ENCODE measurements around the gene ASCL4.

The ASCL4 gene

GRCh38 chr12:107735763-107736162 lies 38.7 kb upstream of the ASCL4 start:
- H4K20me1 ChIP-seq (ENCODE audit: insufficient read depth, low read length): no peaks in the 10 kb centered on the region
- no peak for DNase-seq
- H3K27me3 ChIP-seq (replicated peaks; ENCODE audit: insufficient read depth, low read length): no peaks in the 10 kb centered on the region
- TF ChIP-seq EZH2 (optimal IDR thresholded peaks at IDR 0.05; ENCODE audit: low read depth, low read length) (no peak), EZH2phosphoT487 (IDR thresholded peaks at IDR 0.05; ENCODE audit: low read length) (no peak)
- H3K9me2 ChIP-seq (replicated peaks; ENCODE audit: insufficient read depth, low read length): no peaks in the 10 kb centered on the region
- no peaks in the 10 kb centered on the region for H3K79me2 ChIP-seq (ENCODE audit: low read length)
- peaks cover 1% of the 10 kb centered on the region; the same call in 1 of the 2 replicates for H3K36me3 ChIP-seq (replicated peaks; ENCODE audit: insufficient read depth, low read length)
- H3K9ac ChIP-seq (ENCODE audit: low read length): no peak overlapping the region
- H3K27ac ChIP-seq (ENCODE audit: low read length): no peak overlapping the region
- H3K9me3 ChIP-seq (replicated peaks; ENCODE audit: insufficient read depth, low read length): no peaks in the 10 kb centered on the region
- H3F3A ChIP-seq (ENCODE audit: insufficient read depth, low read length): no peaks in the 10 kb centered on the region
- H3K4me3 ChIP-seq (ENCODE audit: low read length): no peak overlapping the region
- no peak overlapping the region for H3K4me2 ChIP-seq (ENCODE audit: low read depth, low read length)
- H2AFZ ChIP-seq (ENCODE audit: low read length): no peak overlapping the region
- H3K4me1 ChIP-seq (ENCODE audit: low read length): peaks cover 5% of the 10 kb centered on the region; the same call in 1 of the 2 replicates

DNA sequence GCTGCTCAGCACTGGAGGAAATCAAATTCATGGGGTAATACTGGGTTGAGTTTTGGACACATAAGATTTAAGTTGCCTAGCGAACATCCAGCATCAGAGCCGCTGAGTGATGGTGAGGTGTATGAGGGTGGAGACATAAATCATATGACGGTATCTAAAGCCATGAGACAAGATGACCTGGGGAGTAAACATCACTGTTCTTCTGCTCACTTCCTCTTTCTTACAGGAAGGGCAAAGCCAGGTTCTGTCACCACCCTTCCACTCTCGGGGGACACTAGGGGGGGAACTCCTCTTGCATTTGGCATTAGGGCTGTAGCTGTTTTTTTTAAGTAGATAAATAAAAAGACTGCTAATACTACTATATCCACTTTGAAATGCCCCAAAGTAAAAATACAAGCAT lies 37.6 kb upstream of the ASCL4 start:
- no peaks in the 10 kb centered on the region for H3K9me2 ChIP-seq (replicated peaks; ENCODE audit: insufficient read depth, low read length)
- no peak for TF ChIP-seq EZH2phosphoT487 (IDR thresholded peaks at IDR 0.05; ENCODE audit: low read length)
- TF ChIP-seq, protein P1, sequence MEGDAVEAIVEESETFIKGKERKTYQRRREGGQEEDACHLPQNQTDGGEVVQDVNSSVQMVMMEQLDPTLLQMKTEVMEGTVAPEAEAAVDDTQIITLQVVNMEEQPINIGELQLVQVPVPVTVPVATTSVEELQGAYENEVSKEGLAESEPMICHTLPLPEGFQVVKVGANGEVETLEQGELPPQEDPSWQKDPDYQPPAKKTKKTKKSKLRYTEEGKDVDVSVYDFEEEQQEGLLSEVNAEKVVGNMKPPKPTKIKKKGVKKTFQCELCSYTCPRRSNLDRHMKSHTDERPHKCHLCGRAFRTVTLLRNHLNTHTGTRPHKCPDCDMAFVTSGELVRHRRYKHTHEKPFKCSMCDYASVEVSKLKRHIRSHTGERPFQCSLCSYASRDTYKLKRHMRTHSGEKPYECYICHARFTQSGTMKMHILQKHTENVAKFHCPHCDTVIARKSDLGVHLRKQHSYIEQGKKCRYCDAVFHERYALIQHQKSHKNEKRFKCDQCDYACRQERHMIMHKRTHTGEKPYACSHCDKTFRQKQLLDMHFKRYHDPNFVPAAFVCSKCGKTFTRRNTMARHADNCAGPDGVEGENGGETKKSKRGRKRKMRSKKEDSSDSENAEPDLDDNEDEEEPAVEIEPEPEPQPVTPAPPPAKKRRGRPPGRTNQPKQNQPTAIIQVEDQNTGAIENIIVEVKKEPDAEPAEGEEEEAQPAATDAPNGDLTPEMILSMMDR (IDR thresholded peaks at IDR 0.05; ENCODE audit: low read length): peak; percentile 22; the same call in 1 of the 2 replicates
- TF ChIP-seq EZH2 (optimal IDR thresholded peaks at IDR 0.05; ENCODE audit: low read depth, low read length): no peak
- H3K9me3 ChIP-seq (replicated peaks; ENCODE audit: insufficient read depth, low read length): no peaks in the 10 kb centered on the region
- H3K4me2 ChIP-seq (ENCODE audit: low read depth, low read length): no peak overlapping the region
- peak; percentile 7 for DNase-seq
- peaks cover 2% of the 10 kb centered on the region; the same call in 1 of the 2 replicates for H3K36me3 ChIP-seq (replicated peaks; ENCODE audit: insufficient read depth, low read length)
- no peak overlapping the region for H3K9ac ChIP-seq (ENCODE audit: low read length)
- peaks cover 5% of the 10 kb centered on the region; the same call in 1 of the 2 replicates for H3K4me1 ChIP-seq (ENCODE audit: low read length)
- H3K27ac ChIP-seq (ENCODE audit: low read length): peak overlapping the region; percentile 22; the same call in 1 of the 2 replicates
- H3K4me3 ChIP-seq (ENCODE audit: low read length): no peak overlapping the region
- H3K79me2 ChIP-seq (ENCODE audit: low read length): no peaks in the 10 kb centered on the region
- no peaks in the 10 kb centered on the region for H3F3A ChIP-seq (ENCODE audit: insufficient read depth, low read length)
- H4K20me1 ChIP-seq (ENCODE audit: insufficient read depth, low read length): no peaks in the 10 kb centered on the region
- no peak overlapping the region for H2AFZ ChIP-seq (ENCODE audit: low read length)
- H3K27me3 ChIP-seq (replicated peaks; ENCODE audit: insufficient read depth, low read length): no peaks in the 10 kb centered on the region

- no peak for DNase-seq
- TF ChIP-seq EZH2phosphoT487 (IDR thresholded peaks at IDR 0.05; ENCODE audit: low read length) (no peak), EZH2 (optimal IDR thresholded peaks at IDR 0.05; ENCODE audit: low read depth, low read length) (no peak)
- TF ChIP-seq, protein P1 (IDR thresholded peaks at IDR 0.05; ENCODE audit: low read length): no peak
- Histone ChIP-seq H3K4me1 (ENCODE audit: low read length) (peaks cover 7% of the 10 kb centered on the region), H3K4me2 (ENCODE audit: low read depth, low read length) (no peak overlapping the region), H3K79me2 (ENCODE audit: low read length) (peaks cover 22% of the 10 kb centered on the region), H3K9me3 (replicated peaks; ENCODE audit: insufficient read depth, low read length) (no peaks in the 10 kb centered on the region), H3K27me3 (replicated peaks; ENCODE audit: insufficient read depth, low read length) (no peaks in the 10 kb centered on the region), H4K20me1 (ENCODE audit: insufficient read depth, low read length) (no peaks in the 10 kb centered on the region), H3K27ac (ENCODE audit: low read length) (no peak overlapping the region), H3K36me3 (replicated peaks; ENCODE audit: insufficient read depth, low read length) (peaks cover 16% of the 10 kb centered on the region), H3K9ac (ENCODE audit: low read length) (no peak overlapping the region), H3F3A (ENCODE audit: insufficient read depth, low read length) (0 out of 2 replicates have a peak, but pooled peaks cover 8% of the 10 kb centered on the region), H2AFZ (ENCODE audit: low read length) (no peak overlapping the region), H3K9me2 (replicated peaks; ENCODE audit: insufficient read depth, low read length) (no peaks in the 10 kb centered on the region), H3K4me3 (ENCODE audit: low read length) (no peak overlapping the region)
These were observed 26.0 kb upstream of the ASCL4 start for GRCh38 chr12:107748472-107748871.

DNA sequence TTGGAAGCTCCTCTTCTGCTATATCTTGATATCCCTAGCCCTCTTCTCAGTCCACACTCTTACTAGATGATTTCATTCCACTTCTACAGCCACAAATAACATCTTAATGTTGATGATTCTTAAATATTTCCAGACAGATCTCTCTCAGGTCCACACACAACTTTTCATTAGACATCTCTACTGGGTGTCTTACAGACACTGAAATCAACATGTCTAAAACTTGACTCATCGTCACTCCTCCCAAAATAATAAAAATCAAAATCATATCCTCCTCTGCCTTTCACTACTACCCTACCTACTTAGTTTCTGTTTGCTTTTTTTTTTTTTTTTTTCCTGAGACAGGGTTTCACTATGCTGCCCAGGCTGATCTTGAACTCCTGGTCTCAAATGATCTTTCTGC lies 25.4 kb upstream of the ASCL4 start:
- no peaks in the 10 kb centered on the region for H3K9me3 ChIP-seq (replicated peaks; ENCODE audit: insufficient read depth, low read length)
- no peaks in the 10 kb centered on the region for H3K27me3 ChIP-seq (replicated peaks; ENCODE audit: insufficient read depth, low read length)
- no peaks in the 10 kb centered on the region for H3K9me2 ChIP-seq (replicated peaks; ENCODE audit: insufficient read depth, low read length)
- no peaks in the 10 kb centered on the region for H4K20me1 ChIP-seq (ENCODE audit: insufficient read depth, low read length)
- no peak for TF ChIP-seq EZH2 (optimal IDR thresholded peaks at IDR 0.05; ENCODE audit: low read depth, low read length)
- H3K4me2 ChIP-seq (ENCODE audit: low read depth, low read length): no peak overlapping the region
- H3F3A ChIP-seq (ENCODE audit: insufficient read depth, low read length): 0 out of 2 replicates have a peak, but pooled peaks cover 8% of the 10 kb centered on the region
- H3K4me3 ChIP-seq (ENCODE audit: low read length): no peak overlapping the region
- H3K9ac ChIP-seq (ENCODE audit: low read length): no peak overlapping the region
- DNase-seq: no peak
- H3K27ac ChIP-seq (ENCODE audit: low read length): no peak overlapping the region
- peaks cover 12% of the 10 kb centered on the region for H3K36me3 ChIP-seq (replicated peaks; ENCODE audit: insufficient read depth, low read length)
- no peak overlapping the region for H2AFZ ChIP-seq (ENCODE audit: low read length)
- H3K79me2 ChIP-seq (ENCODE audit: low read length): peaks cover 22% of the 10 kb centered on the region
- peaks cover 7% of the 10 kb centered on the region for H3K4me1 ChIP-seq (ENCODE audit: low read length)
